GM19395 (cell line): ENCODE measurements around the gene NOC2L.

Source experiments
- ATAC-seq: cut with Tn5 transposase; IDR thresholded peaks from one replicate; pipeline ENCODE4 v1.9.1; 2021; ENCODE audit warnings: mild to moderate bottlenecking, moderate library complexity; ENCODE audit not compliant: unreplicated experiment

NOC2L gene

DNA sequence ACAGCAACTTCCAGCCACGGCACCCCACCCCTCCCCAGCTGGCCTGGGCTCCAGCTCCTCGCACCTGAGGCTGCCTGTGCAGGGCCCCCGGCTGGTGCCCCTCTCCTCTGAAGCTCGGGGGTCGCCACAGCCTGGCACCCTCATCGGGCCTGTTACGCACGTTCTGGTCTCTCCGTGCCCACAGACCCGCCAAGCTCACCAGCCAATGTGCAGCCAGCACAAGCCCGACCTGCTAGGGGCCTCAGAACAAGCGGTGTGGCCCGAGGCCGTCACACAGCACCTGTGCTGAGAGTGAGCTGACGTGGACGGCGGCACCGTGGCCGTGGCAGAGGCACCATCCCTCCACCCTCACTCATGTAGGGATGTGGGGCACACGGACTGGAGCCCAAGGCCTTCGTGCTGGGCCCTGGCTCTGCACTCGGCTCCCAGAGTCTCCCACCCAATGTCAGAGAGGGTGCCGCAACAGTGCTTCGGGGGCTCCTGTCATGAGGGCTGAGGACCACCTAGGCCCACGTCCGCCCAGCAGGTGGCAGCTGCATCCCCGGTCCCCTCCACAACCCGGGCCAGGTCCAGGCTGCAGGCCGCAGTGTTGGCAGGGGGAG, 39.7 kb downstream of the NOC2L start:
- ATAC-seq = no peak

- ATAC-seq = no peak
These were observed 40.2 kb downstream of the NOC2L start for GRCh38 chr1:918843-919242.

GRCh38 chr1:918353-918752, 40.7 kb downstream of the NOC2L start:
- no peak for ATAC-seq

GRCh38 chr1:917466-918091, 41.5 kb downstream of the NOC2L start:
- no peak for ATAC-seq

DNA sequence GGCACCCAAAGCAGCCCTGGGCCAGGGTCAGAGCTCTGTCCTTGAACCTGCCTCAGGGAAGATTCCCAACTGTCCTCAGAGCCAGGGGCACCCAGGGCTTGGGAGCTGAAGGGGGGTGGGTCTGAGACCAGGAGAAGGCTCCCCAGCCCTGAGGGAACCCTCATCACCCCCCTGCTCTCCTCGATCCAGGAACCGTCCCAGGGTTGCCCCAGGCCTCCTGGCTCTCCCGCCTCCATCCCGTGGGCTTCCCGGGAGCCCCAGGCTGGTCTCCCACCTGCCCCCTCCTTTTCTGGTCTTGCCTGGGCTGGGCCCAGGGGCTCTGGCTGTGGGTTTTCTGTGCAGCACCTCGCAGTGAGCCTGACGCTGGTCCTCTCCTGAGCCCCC, 42.0 kb downstream of the NOC2L start:
- no peak for ATAC-seq

DNA sequence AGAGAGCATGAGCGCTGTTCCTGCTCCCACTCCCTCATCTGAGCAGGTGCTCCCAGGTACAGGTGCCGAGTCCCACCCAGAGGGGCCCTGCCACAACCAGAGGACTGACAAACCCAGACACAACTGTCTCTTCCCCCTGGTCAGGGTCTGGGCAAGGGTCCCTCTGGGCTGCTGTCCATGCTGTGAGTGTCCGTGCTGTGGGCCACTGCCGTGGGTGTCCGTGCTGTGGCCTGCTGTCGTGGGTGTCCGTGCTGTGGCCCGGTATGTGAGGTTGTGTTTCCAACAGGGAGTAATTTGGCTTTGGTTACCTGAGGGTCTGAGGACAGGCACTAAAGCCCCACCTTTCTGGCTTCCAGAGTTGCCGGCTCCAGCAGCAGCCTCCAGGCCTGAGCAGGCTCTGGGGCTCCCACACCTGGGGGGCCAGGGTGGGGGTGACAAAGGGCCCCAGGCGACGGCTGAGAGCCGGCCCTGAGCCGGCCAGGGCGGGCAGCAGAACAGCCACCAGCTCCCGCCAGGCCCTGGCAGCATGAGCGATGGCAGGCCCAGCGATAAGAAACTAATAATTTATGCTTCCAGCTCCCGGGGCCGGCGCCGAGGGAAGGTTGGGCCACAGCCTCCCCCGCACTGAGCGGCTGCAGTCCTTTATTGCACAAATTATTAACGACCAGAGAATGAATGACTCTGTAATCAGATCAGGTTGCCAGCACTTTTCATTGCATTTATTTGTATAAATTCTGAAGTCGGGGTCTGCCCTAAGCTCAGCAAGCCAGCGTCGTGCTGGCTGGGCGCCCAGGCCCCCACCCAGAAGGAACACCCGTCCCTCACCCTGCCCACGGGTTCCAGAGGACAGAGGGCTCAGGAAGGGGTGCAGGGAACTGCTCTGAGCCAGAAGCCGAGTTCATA, 42.6 kb downstream of the NOC2L start:
- ATAC-seq = no peak

- ATAC-seq = no peak
These were observed 43.5 kb downstream of the NOC2L start for GRCh38 chr1:915295-916172.

DNA sequence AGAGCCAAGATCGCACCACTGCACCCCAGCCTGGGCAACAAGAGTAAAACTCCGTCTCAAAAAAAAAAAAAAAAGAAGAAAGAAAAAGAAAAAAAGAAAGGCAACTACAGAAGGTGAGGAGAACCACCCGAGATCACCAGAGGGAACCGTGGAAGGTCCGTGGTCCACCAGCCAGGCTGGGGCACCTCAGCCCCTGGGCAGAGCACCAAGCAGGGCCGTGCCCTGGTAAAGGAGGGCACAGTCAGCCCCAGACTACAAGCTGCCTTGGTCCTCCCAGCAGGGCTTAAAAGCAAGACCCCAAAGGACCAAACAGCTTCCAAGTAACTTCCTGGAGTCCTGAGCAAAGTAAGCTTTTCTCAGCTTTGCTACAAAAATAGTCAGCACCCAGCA, 44.2 kb downstream of the NOC2L start:
- ATAC-seq = no peak

- no peak for ATAC-seq
These were observed 44.7 kb downstream of the NOC2L start for GRCh38 chr1:914131-914890.

GRCh38 chr1:913491-914130, 45.4 kb downstream of the NOC2L start:
- ATAC-seq = no peak

DNA sequence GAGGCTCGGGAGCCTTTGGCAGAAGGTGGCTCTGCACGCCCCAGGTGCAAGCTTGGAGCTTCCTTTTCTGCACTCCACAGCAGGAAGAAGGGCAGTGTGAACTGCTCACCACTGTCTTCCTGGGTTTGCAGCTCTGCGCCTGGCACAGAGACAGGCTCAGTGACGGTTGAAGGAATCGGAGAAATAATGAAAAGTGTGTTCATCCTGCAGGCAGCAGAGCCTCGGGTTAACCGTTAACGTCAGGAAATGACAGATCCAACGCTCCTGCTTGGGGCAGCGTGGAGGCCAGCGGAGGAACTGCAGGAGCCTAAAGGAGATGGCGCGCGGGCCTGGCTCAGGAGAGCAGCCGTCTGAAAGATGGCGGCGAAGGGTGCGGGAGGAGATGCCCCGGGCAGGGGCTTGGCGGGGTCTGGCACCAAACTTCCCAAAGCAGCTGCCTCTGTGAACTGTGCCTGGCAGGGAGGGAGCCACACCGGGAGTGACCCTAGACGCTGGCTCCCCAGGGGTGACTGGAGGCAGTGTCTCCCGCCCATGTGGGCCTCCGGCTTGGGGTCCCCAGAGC, 46.2 kb downstream of the NOC2L start:
- ATAC-seq = no peak

DNA sequence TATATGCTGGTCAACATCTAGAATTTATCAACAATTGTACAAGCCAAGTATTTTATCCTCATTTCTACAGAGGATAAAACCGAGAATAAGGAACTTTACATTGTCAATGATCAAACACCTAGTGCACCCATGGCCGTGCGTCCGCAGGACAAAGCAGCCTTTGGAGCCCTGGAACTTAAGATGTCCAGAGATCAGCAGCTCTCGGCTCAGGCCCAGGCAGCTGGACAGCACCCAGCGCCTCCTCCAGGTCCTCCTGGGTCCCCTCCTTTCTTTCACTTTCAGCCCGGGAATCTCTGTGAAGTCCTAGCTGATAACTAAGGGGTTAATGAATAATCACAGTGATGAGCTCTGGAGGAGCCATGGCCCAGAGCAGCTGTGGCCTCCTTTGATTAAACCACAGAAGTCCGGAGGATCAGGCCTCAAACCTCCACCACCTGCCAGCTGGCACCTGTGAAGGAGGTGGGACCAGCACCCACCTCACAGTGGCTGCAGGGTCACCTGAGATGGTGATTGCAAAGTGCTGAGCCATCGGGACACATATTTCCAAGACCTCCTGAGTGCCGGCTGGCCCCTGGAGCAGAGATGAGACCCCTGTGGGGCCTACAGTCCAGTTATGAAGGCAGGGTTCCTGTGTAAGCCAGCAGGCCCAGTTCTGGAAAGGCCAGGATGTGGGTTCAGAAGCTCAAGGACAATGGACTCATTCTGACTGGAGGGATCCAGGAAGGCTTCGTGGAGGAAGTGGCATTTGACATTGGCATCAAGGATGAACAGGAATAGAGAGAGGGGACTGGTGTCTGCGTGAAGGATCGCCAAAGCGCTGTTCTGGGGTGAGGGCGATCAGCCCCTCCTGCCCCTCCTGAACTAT, 46.9 kb downstream of the NOC2L start:
- ATAC-seq = no peak

GRCh38 chr1:910881-911721, 48.0 kb downstream of the NOC2L start:
- no peak for ATAC-seq

DNA sequence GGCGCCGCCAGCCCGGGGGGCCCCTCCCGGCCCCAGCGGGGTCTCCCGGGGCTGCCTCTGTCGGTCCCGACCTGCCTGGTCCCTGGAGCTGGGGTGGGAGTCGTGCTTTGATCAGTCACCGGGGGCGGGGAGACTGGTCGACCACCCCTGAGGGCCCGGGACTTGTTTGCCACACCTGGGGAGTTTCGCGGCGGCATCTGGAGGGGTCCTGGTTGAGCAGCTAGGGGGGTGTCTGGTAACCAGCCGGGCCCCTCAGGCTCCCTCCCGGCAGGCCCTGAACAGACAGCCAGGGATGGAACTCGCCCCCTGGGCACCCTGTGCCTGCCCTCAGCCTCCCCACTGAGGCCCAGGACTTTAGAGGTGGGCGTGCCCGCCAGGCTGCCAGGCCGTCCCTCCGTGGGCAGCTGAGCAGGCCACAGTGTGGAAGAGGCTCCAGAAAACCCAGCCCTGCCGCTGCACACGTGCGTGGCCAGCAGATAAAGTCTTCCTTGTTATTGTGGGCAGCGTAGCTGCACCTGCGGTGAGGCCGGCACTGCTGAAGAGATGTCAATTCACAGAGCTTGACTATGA, 48.7 kb downstream of the NOC2L start:
- ATAC-seq = no peak

GRCh38 chr1:909861-910310, 49.2 kb downstream of the NOC2L start:
- ATAC-seq = no peak

- ATAC-seq = no peak
These were observed 50.4 kb downstream of the NOC2L start for GRCh38 chr1:908661-909060.
